NCI-H1930 (cell line): Measurements from ENCODE around the gene RPL18A.

Experiments
- DNase-seq, 2 experiments: peaks; one replicate each; lab custom pipeline; 2025; lab: John Stamatoyannopoulos, UW

Gene RPL18A

DNA sequence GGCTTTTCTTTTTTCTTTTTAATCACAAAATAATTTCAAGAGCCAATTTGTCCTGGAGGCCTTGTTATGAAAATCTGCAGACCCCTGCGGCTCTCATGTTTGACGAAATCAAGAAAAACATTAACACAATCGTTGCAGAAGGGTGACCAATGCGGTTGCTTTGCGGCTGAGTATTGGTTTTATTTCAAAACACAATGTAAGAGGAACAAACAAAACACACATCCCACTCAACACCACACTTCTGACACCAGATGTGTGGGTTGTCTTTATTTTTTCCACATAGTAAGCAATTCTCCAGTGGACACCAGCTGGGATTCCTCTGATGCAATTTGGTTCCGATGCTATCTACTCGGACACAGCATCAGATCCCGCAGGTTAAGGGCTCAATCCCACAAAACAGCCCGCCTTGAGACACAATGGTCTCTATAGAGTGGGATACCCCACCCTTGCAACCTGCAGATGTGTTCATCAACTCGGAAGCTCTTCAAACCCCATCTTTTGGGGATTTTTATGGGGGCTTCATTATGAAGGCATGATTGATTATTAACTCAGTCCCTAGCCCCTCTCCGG, 51.2 kb downstream of the RPL18A start:
- no peak for DNase-seq
